GM12892 (cell line): Measurements from ENCODE around the gene CWC15.
"Not testable (repeated sequence)": the region's sequence is repeated elsewhere in the genome, so short reads cannot be mapped to it uniquely, and the experiment has no call there.

Source experiments
- DNase-seq: peaks from one replicate; pipeline ENCODE4 v3.0.0; 2011; ENCODE audit not compliant: insufficient read length
- FAIRE-seq: peaks from 2 replicates; lab custom pipeline; 2011; peaks lifted over from hg19 to GRCh38; lab: Jason Lieb, UNC
- POLR2A ChIP-seq: IDR thresholded peaks from 2 replicates; pipeline ENCODE4 v1.6.1; 2011; ENCODE audit warnings: low read depth, low read length, control low read depth
- POLR2AphosphoS5 ChIP-seq: IDR thresholded peaks from 2 replicates; pipeline ENCODE4 v1.6.1; 2011; ENCODE audit warnings: low read depth, low read length, control low read depth
- TAF1 ChIP-seq: IDR thresholded peaks from 2 replicates; pipeline ENCODE4 v1.6.1; 2011; ENCODE audit warnings: low read depth, mild to moderate bottlenecking, control low read depth, low read length, borderline replicate concordance

Gene CWC15

GRCh38 chr11:94926698-94927237, 46.6 kb downstream of the CWC15 start:
- no peak for FAIRE-seq
- DNase-seq, result no peak
- no peak for TF ChIP-seq POLR2A
- no peak for TF ChIP-seq TAF1
- TF ChIP-seq POLR2AphosphoS5, result no peak

- no peak for DNase-seq
- no peak for TF ChIP-seq TAF1
- no peak for TF ChIP-seq POLR2A
- TF ChIP-seq POLR2AphosphoS5, result no peak
- FAIRE-seq, result peak; percentile 30
Observed at GRCh38 chr11:94926271-94926625, 47.1 kb downstream of the CWC15 start.

GRCh38 chr11:94925422-94926270, 47.7 kb downstream of the CWC15 start:
- DNase-seq, result no peak
- TF ChIP-seq POLR2A (no peak), POLR2AphosphoS5 (no peak), TAF1 (no peak)
- no peak for FAIRE-seq

GRCh38 chr11:94924612-94925011, 48.7 kb downstream of the CWC15 start:
- DNase-seq (no peak), FAIRE-seq (no peak)
- TF ChIP-seq POLR2AphosphoS5, result no peak
- no peak for TF ChIP-seq POLR2A
- no peak for TF ChIP-seq TAF1

- DNase-seq (no peak), FAIRE-seq (peak; percentile 54)
- no peak for TF ChIP-seq POLR2AphosphoS5
- TF ChIP-seq POLR2A, result no peak
- TF ChIP-seq TAF1, result no peak
Observed at GRCh38 chr11:94924171-94924572, 49.2 kb downstream of the CWC15 start.

GRCh38 chr11:94923004-94923334, 50.4 kb downstream of the CWC15 start:
- no peak for FAIRE-seq
- no peak for DNase-seq
- TF ChIP-seq TAF1, result no peak
- TF ChIP-seq POLR2AphosphoS5, result no peak

- FAIRE-seq (no peak), DNase-seq (no peak)
- TF ChIP-seq TAF1 (no peak), POLR2A (no peak), POLR2AphosphoS5 (no peak)
Observed at GRCh38 chr11:94922321-94923003, 50.9 kb downstream of the CWC15 start.

GRCh38 chr11:94920311-94920710, 53.0 kb downstream of the CWC15 start:
- no peak for DNase-seq
- FAIRE-seq, result no peak

GRCh38 chr11:94913718-94914394, 59.5 kb downstream of the CWC15 start:
- not testable (repeated sequence) for DNase-seq, FAIRE-seq

More at GRCh38 chr11:94920311-94920710, 53.0 kb downstream of the CWC15 start:
- no peak for TF ChIP-seq POLR2AphosphoS5
- no peak for TF ChIP-seq TAF1
- TF ChIP-seq POLR2A, result no peak

GRCh38 chr11:94912806-94913205, 60.5 kb downstream of the CWC15 start:
- no peak for DNase-seq
- no peak for FAIRE-seq
- no peak for TF ChIP-seq POLR2AphosphoS5
- no peak for TF ChIP-seq TAF1
- TF ChIP-seq POLR2A, result no peak
